ENCODE results near the gene ECM1. TPM values are rescaled to one million over a fixed set of nuclear protein-coding genes. Genes with fewer than 3 reads are reported as not detected.

The ECM1 gene
- polyA plus RNA-seq, 1 donor (not counting 4 experiments of a cell fraction or from before 2014, with no cell fraction given): 23.6 TPM

DNA sequence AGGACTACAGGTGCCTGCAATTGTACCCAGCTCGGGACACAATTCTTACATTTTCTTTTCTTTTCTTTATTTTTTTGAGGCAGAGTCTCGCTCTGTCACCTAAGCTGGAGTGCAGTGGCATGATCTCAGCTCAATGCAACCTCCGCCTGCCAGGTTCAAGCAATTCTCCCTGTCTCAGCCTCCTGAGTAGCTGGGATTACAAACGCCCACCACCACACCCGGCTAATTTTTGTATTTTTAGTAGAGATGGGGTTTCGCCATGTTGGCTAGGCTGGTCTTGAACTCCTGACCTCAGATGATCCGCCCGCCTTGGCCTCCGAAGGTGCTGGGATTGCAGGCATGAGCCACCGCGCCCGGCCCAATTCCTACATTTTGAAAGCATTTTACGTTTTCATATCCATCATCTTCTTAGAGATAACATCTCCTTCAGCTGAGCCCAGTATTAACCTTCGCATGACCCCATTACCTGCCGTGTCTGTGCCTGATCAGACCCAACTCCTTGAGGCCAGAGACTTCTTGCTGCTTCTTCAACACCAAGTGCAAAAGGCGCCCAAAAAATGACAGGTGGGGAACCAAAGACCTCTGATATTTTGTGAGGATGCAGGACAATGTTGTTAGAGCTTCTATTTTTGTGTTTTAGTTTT lies 38.5 kb downstream of the ECM1 start:
- Histone ChIP-seq H3K9ac (ENCODE audit: control insufficient read depth, extremely low read depth, insufficient read depth, low read length) (no peak overlapping the region), H3K27ac (ENCODE audit: control insufficient read depth, insufficient read depth, low read length) (no peak overlapping the region), H3K4me2 (ENCODE audit: control insufficient read depth, extremely low read depth, insufficient read depth, low read depth, low read length) (no peak overlapping the region), H3K9me3 (ENCODE audit: control insufficient read depth, low read depth, low read length) (no peaks in the 10 kb centered on the region), H3K4me3 (ENCODE audit: control insufficient read depth in 2 of 3, extremely low read depth in 1 of 3, insufficient read depth in 2 of 3, low read depth in 1 of 3, low read length in 3 of 3) (no peak overlapping the region), H3K36me3 (ENCODE audit: control insufficient read depth in 2 of 2, extremely low read depth in 1 of 2, insufficient read depth in 2 of 2, low read length in 2 of 2) (no peaks in the 10 kb centered on the region), H3K79me2 (ENCODE audit: control insufficient read depth, insufficient read depth, low read length) (no peaks in the 10 kb centered on the region), H3K4me1 (ENCODE audit: control insufficient read depth, extremely low read depth, insufficient read depth, low read length) (peaks cover 9% of the 10 kb centered on the region), H2AFZ (ENCODE audit: control insufficient read depth, low read length) (no peak overlapping the region), H3K9me1 (ENCODE audit: control insufficient read depth, extremely low read depth, insufficient read depth, low read length) (no peaks in the 10 kb centered on the region), H3K27me3 (ENCODE audit: control insufficient read depth, extremely low read depth, insufficient read depth, low read length) (no peaks in the 10 kb centered on the region), H4K20me1 (ENCODE audit: control insufficient read depth, extremely low read depth, insufficient read depth, low read length) (no peaks in the 10 kb centered on the region)
- dilution Hi-C loops (cut with MboI; ENCODE audit: extremely low pct_ligation_motif_present, low sequenced_read_pairs): no loop called here
- TF ChIP-seq, protein P1, sequence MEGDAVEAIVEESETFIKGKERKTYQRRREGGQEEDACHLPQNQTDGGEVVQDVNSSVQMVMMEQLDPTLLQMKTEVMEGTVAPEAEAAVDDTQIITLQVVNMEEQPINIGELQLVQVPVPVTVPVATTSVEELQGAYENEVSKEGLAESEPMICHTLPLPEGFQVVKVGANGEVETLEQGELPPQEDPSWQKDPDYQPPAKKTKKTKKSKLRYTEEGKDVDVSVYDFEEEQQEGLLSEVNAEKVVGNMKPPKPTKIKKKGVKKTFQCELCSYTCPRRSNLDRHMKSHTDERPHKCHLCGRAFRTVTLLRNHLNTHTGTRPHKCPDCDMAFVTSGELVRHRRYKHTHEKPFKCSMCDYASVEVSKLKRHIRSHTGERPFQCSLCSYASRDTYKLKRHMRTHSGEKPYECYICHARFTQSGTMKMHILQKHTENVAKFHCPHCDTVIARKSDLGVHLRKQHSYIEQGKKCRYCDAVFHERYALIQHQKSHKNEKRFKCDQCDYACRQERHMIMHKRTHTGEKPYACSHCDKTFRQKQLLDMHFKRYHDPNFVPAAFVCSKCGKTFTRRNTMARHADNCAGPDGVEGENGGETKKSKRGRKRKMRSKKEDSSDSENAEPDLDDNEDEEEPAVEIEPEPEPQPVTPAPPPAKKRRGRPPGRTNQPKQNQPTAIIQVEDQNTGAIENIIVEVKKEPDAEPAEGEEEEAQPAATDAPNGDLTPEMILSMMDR (optimal IDR thresholded peaks at IDR 0.05 in 1 of 3, IDR thresholded peaks at IDR 0.05 in 1 of 3, conservative IDR thresholded peaks at IDR 0.05 in 1 of 3; ENCODE audit: extremely low read depth in 1 of 3, insufficient read depth in 2 of 3, low read length in 3 of 3): no peak
- no peak for TF ChIP-seq EZH2 (IDR thresholded peaks at IDR 0.05; ENCODE audit: low read length)
- no peak for DNase-seq (ENCODE audit: low read depth, low spot score)
- FAIRE-seq: no peak

DNA sequence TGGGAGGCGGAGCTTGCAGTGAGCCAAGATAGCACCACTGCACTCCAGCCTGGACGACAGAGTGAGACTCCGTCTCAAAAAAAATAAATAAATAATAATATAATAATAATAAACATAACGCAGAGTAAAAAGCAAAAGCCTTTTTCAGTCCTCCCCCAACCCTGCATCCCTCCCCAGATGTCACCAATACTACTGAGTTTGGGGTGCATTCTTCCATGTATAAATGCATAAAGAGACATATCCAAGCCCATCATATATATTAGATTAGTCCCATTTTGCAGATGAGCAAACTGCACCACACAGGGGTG lies 40.4 kb downstream of the ECM1 start:
- H3K9ac ChIP-seq (ENCODE audit: control insufficient read depth, extremely low read depth, insufficient read depth, low read length): peak overlapping the region; percentile 78
- peaks cover 19% of the 10 kb centered on the region for H3K4me1 ChIP-seq (ENCODE audit: control insufficient read depth, extremely low read depth, insufficient read depth, low read length)
- peak overlapping the region; percentile 89 for H3K4me2 ChIP-seq (ENCODE audit: control insufficient read depth, extremely low read depth, insufficient read depth, low read depth, low read length)
- no peak for FAIRE-seq
- no peaks in the 10 kb centered on the region for H4K20me1 ChIP-seq (ENCODE audit: control insufficient read depth, extremely low read depth, insufficient read depth, low read length)
- H3K9me1 ChIP-seq (ENCODE audit: control insufficient read depth, extremely low read depth, insufficient read depth, low read length): no peaks in the 10 kb centered on the region
- no peaks in the 10 kb centered on the region for H3K27me3 ChIP-seq (ENCODE audit: control insufficient read depth, extremely low read depth, insufficient read depth, low read length)
- H3K9me3 ChIP-seq (ENCODE audit: control insufficient read depth, low read depth, low read length): no peaks in the 10 kb centered on the region
- H3K36me3 ChIP-seq (ENCODE audit: control insufficient read depth in 2 of 2, extremely low read depth in 1 of 2, insufficient read depth in 2 of 2, low read length in 2 of 2): no peaks in the 10 kb centered on the region
- TF ChIP-seq, protein P1 (optimal IDR thresholded peaks at IDR 0.05 in 1 of 3, IDR thresholded peaks at IDR 0.05 in 1 of 3, conservative IDR thresholded peaks at IDR 0.05 in 1 of 3; ENCODE audit: extremely low read depth in 1 of 3, insufficient read depth in 2 of 3, low read length in 3 of 3): no peak
- TF ChIP-seq EZH2 (IDR thresholded peaks at IDR 0.05; ENCODE audit: low read length): no peak
- dilution Hi-C loops (cut with MboI; ENCODE audit: extremely low pct_ligation_motif_present, low sequenced_read_pairs): no loop called here
- peak overlapping the region; percentile 53 to 81 (median 72) for H3K4me3 ChIP-seq (ENCODE audit: control insufficient read depth in 2 of 3, extremely low read depth in 1 of 3, insufficient read depth in 2 of 3, low read depth in 1 of 3, low read length in 3 of 3)
- H2AFZ ChIP-seq (ENCODE audit: control insufficient read depth, low read length): peak overlapping the region; percentile 91
- no peak for DNase-seq (ENCODE audit: low read depth, low spot score)
- H3K27ac ChIP-seq (ENCODE audit: control insufficient read depth, insufficient read depth, low read length): no peak overlapping the region
- no peaks in the 10 kb centered on the region for H3K79me2 ChIP-seq (ENCODE audit: control insufficient read depth, insufficient read depth, low read length)

Measured in keratinocyte (primary cell).